GM12892 (cell line): Measurements from ENCODE around the gene RPTOR.

Source experiments
- POLR2A ChIP-seq: IDR thresholded peaks from 2 replicates; pipeline ENCODE4 v1.6.1; 2011; ENCODE audit warnings: low read depth, low read length, control low read depth
- POLR2AphosphoS5 ChIP-seq: IDR thresholded peaks from 2 replicates; pipeline ENCODE4 v1.6.1; 2011; ENCODE audit warnings: low read depth, low read length, control low read depth
- TAF1 ChIP-seq: IDR thresholded peaks from 2 replicates; pipeline ENCODE4 v1.6.1; 2011; ENCODE audit warnings: low read depth, mild to moderate bottlenecking, control low read depth, low read length, borderline replicate concordance

GRCh38 chr17:80696456-80696855 is 151.8 kb downstream of the RPTOR start:
- TF ChIP-seq TAF1, result no peak
- TF ChIP-seq POLR2A, result no peak
- no peak for TF ChIP-seq POLR2AphosphoS5
